ENCODE measurements around the gene GAGE10.
"Not testable (repeated sequence)": the region's sequence is repeated elsewhere in the genome, so short reads cannot be mapped to it uniquely, and the experiment has no call there.

GAGE10 gene

DNA sequence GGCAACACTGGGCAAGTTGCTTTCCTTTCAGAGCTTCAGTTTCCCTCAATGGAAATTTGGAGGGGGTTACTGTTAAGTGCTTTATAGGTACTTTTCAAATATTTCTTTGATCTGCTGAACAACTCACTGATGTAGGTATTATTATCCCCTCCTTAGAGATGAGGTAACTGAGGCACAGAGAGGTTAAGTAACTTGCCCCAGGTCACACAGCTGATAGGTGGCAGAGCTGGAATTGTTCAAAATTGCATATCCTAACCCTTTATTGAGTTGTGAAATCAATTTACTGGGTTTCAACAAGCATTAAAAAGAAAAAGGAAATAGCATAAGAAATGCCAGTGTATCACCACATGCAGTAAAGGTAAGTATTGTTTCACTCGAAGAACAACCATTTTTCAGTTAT lies 27.2 kb upstream of the GAGE10 start:
- H3K4me3 ChIP-seq (ENCODE audit: low read depth, low read length) = no peak overlapping the region

GRCh38 chrX:49276671-49277534 lies 26.5 kb upstream of the GAGE10 start:
- no peak overlapping the region for H3K4me3 ChIP-seq (ENCODE audit: low read depth, low read length)

DNA sequence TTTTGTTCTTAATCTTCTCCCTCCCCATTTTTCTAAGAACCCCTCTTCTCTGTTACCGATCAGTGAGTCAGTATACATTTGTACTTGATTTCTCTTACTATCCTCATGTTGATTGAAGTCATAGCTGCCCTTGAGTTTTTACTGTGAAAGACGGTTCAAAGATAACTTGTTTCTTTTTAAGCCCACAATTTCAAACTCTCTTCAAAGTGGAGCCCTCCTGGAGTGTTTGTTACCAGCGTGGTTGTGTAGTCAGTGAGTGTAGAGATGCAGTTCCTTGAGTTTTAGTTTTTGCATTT lies 26.0 kb upstream of the GAGE10 start:
- H3K4me3 ChIP-seq (ENCODE audit: low read depth, low read length) = no peak overlapping the region

- no peak overlapping the region for H3K4me3 ChIP-seq (ENCODE audit: low read depth, low read length)
Measured at GRCh38 chrX:49278081-49278480, 25.4 kb upstream of the GAGE10 start.

GRCh38 chrX:49282647-49283011 lies 20.8 kb upstream of the GAGE10 start:
- no peak overlapping the region for H3K4me3 ChIP-seq (ENCODE audit: low read depth, low read length)

DNA sequence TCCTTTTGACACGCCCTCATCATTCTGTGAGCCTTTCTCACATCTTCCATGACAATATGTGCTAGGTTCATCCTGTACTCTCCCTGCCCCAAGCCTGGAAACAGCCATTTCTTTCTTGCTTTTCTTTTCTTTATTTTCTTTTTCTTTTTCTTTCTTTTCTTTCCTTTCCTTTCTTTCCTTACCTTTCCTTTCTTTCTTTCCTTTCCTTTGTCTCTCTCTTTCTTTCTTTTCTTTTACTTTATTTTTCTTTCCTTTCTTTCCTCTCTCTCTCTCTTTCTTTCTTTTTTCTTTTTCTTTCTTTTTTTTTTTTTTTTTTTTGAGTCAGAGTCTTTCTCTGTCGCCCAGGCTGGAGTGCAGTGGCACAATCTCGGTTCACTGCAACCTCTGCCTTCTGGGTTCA lies 19.2 kb upstream of the GAGE10 start:
- no peak overlapping the region for H3K4me3 ChIP-seq (ENCODE audit: low read depth, low read length)

- no peak overlapping the region for H3K4me3 ChIP-seq (ENCODE audit: low read depth, low read length)
Measured at GRCh38 chrX:49286136-49286535, 17.3 kb upstream of the GAGE10 start.

DNA sequence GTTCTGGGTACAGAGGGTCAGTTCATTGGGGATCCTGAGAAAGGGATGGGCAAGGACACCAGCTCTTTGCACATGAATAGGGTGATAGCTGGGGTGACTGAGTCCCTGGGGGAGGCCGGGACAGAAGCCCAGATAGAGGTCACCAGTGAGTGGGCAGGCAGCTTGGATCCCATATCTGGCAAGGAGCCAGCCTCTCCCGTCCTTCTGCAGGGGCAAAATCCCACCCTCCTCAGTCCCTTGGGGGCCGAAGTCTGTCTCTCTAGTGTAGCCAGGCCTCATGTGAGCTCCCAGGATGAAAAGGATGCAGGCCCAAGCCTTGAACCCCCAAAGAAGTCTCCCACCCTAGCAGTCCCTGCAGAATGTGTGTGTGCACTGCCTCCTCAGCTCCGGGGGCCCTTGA lies 16.9 kb upstream of the GAGE10 start:
- H3K4me3 ChIP-seq (ENCODE audit: low read depth, low read length) = no peak overlapping the region

- H3K4me3 ChIP-seq (ENCODE audit: low read depth, low read length) = no peak overlapping the region
Measured at GRCh38 chrX:49287665-49288064, 15.8 kb upstream of the GAGE10 start.

DNA sequence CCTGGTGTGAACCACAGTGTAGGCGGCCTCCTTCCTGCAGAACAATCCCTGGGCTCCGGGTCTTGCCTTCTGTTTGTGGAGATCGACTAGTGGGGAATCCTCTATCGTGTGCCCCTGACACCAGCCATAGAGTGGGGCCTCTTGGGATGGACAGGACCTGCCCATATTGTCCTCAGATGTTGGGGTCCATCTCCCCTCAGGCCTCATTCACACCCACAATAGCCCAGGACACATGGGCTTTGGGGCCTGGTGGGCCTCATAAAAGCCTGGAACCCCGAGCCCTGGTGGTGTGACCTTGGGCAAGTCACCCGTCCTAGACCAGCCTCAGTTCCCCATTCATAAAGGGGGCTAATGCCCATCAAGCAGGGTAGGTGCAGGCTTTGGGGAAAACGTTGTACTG lies 13.2 kb upstream of the GAGE10 start:
- no peak overlapping the region for H3K4me3 ChIP-seq (ENCODE audit: low read depth, low read length)

- H3K4me3 ChIP-seq (ENCODE audit: low read depth, low read length) = no peak overlapping the region
Measured at GRCh38 chrX:49291615-49292337, 11.7 kb upstream of the GAGE10 start.

- H3K4me3 ChIP-seq (ENCODE audit: low read depth, low read length) = no peak overlapping the region
Measured at GRCh38 chrX:49292400-49293362, 10.8 kb upstream of the GAGE10 start.

GRCh38 chrX:49299293-49299692 lies 4.2 kb upstream of the GAGE10 start:
- not testable (repeated sequence) for H3K4me3 ChIP-seq (ENCODE audit: low read depth, low read length)

DNA sequence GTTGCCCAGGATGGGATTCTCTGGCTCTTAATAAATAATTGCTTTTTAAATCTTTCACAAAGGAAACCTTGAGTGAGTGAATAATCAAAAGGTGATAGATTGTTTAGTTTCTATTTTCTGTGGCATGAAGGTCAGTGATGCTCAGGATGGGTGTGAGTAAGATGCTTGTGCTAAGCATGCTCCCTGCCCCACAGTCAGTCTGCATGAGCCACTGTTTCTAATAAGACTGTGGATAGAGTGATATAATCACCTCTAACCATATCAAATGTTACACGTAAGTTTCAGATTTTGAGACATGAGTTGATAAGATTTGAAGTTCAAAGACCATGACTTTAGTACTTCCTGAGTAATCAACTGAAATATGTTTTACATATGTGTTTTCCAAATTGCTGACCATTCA lies 2.7 kb upstream of the GAGE10 start:
- H3K4me3 ChIP-seq (ENCODE audit: low read depth, low read length) = no peak overlapping the region

GRCh38 chrX:49307775-49308174 lies 4.3 kb downstream of the GAGE10 start:
- not testable (repeated sequence) for H3K4me3 ChIP-seq (ENCODE audit: low read depth, low read length)

GRCh38 chrX:49308604-49309269 lies 5.3 kb downstream of the GAGE10 start:
- H3K4me3 ChIP-seq (ENCODE audit: low read depth, low read length) = no peak overlapping the region

DNA sequence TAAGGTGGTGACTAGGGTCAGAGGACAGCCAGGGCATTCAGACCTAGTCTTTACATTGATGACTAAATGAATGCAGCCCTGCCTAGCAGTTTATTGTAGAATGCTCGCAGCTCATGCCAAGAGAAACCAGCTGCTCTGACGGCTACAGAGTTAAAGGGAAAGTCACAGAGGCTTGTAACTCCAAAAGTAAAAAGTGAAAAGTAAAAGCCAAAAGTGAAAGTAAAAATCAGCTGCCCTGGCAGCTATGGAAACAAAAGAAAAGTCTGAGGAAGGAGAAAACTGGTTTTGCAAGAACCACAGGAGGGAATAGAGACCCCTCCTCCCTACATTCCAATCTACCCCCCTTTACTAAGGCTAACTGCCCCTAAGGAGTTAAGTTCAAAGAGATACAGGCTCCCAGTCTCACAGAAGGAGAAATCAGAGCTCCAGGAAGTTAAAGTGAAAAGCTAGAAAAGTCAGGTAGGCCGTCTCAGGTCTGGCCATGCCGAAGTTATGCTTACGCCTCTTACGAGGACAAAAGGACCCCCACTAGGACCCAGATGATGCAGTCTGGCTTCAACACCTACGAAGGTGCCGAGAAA lies 6.0 kb downstream of the GAGE10 start:
- H3K4me3 ChIP-seq (ENCODE audit: low read depth, low read length) = no peak overlapping the region

DNA sequence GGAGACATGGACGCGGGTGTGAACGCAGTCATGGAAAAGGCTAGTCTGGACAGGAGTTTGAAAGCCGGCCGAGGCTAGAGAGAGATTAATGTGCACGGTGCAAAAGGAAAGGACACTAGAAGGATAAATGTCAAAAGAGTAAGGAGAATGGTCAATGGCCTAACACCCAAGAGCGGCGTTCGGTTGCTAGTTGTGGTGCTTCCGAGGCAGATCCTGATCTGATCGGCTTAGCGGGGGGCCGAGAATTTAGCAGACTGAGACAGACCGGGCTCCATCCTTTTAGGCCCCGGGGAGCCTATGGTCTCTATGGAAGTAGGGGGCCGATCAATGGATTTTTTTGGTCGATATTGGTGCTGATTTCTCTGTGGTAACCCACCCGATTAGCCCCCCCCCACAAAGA lies 6.9 kb downstream of the GAGE10 start:
- no peak overlapping the region for H3K4me3 ChIP-seq (ENCODE audit: low read depth, low read length)

DNA sequence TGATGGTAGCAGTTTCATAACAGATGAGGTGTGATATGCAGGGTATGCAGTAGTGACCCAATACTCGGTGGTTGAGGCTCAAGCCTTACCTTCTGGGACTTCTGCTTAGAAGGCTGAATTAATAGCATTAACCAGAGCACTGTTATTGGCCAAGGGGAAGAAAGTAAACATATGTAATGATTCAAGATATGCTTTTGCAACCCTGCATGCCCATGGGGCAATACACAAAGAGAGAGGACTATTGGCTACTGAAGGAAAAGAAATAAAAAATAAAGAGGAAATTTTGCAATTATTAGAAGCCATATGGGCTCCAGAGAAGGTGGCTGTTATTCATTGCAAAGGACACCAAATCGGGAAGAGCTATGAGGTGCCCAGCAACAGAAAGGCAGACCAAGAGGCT lies 8.7 kb downstream of the GAGE10 start:
- no peak overlapping the region for H3K4me3 ChIP-seq (ENCODE audit: low read depth, low read length)

DNA sequence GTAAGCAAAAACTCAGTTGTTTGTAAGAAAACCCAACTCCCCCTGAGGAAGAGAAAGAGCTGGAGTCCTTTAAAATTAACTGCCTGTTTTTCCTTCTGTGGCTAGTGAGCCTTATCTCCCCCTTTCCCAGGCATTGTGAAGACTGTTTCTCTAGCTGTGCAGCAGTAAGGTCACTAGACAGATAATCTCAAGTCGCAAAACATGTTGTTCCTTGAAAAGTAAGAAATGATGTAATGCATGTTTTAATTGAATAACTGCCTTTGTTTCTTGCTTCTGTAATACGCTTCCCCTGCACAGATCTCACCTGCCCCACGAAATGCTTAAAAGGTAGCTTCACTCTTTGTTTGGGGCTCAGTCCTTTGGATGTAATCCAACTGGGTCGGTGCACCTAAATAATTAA lies 12.6 kb downstream of the GAGE10 start:
- no peak overlapping the region for H3K4me3 ChIP-seq (ENCODE audit: low read depth, low read length)

GRCh38 chrX:49321737-49322136 lies 18.3 kb downstream of the GAGE10 start, which contains the start of gene GAGE12J:
Gene GAGE12J, plus strand, starts transcription at chrX:49322037. Its CDS starts 1,157 bp downstream, at chrX:49323194.
- H3K4me3 ChIP-seq (ENCODE audit: low read depth, low read length) = not testable (repeated sequence)
